ENCODE measurements around the gene TANGO2. TPM values are rescaled to one million over a fixed set of nuclear protein-coding genes. Genes with fewer than 3 reads are reported as not detected.

Gene TANGO2
- total and polyA plus RNA-seq, 9 of the 15 experiments (the other 6 are each of a cell fraction or from before 2014, with no cell fraction given) = 15.5 to 94.9 (median 70.1) TPM

GRCh38 chr22:19986410-19987341 lies 34.2 kb upstream of the TANGO2 start (continued):
- TF ChIP-seq ZNF740 (CRISPR knock-in tag; IDR thresholded peaks at IDR 0.05) (no peak), ZNF740 (tag; IDR thresholded peaks at IDR 0.05) (no peak; a peak in 1 of 4 replicates), JUN (IDR thresholded peaks at IDR 0.05; ENCODE audit: borderline replicate concordance, low read depth, low read length) (0 out of 2 replicates have a peak, but pooled peaks have one; percentile 15), JUN (CRISPR knock-in tag; IDR thresholded peaks at IDR 0.05; ENCODE audit: borderline replicate concordance) (no peak), KDM2B (CRISPR knock-in tag; IDR thresholded peaks at IDR 0.05) (peak; percentile 100), GTF2E2 (tag; IDR thresholded peaks at IDR 0.05) (0 out of 2 replicates have a peak, but pooled peaks have one; percentile 69), ATF7 (IDR thresholded peaks at IDR 0.05) (peak; percentile 55), CEBPZ (IDR thresholded peaks at IDR 0.05; ENCODE audit: borderline replicate concordance, low read depth, low read length) (no peak), L3MBTL2 (IDR thresholded peaks at IDR 0.05) (peak; percentile 74), GABPB1 (CRISPR knock-in tag; IDR thresholded peaks at IDR 0.05) (no peak), CBX8 (IDR thresholded peaks at IDR 0.05; ENCODE audit: borderline replicate concordance, extremely low read depth, low read depth, low read length, poor library complexity, severe bottlenecking) (no peak), TBL1XR1 (IDR thresholded peaks at IDR 0.05; ENCODE audit: low read length in 2 of 2) (no peak), ATF2 (CRISPR knock-in tag; IDR thresholded peaks at IDR 0.05) (no peak), ZNF512 (tag; IDR thresholded peaks at IDR 0.05) (no peak), ESRRB (CRISPR knock-in tag; IDR thresholded peaks at IDR 0.05; ENCODE audit: borderline replicate concordance) (no peak), ELK3 (CRISPR knock-in tag; IDR thresholded peaks at IDR 0.05) (no peak), ELF4 (CRISPR knock-in tag; IDR thresholded peaks at IDR 0.05) (0 out of 2 replicates have a peak, but pooled peaks have one; percentile 7), RBM22 (IDR thresholded peaks at IDR 0.05; ENCODE audit: low read depth, low read length, poor library complexity, severe bottlenecking) (no peak)

All from K562 (cell line).